HG02840 (cell line): ENCODE measurements around the gene UNC13B.
"Not testable (repeated sequence)": the region's sequence is repeated elsewhere in the genome, so short reads cannot be mapped to it uniquely, and the experiment has no call there.

Experiments
- ATAC-seq: cut with Tn5 transposase; IDR thresholded peaks from one replicate; pipeline ENCODE4 v1.9.1; 2021; ENCODE audit warnings: mild to moderate bottlenecking, moderate library complexity, moderate number of reproducible peaks; ENCODE audit not compliant: unreplicated experiment, low FRiP score

Gene UNC13B

DNA sequence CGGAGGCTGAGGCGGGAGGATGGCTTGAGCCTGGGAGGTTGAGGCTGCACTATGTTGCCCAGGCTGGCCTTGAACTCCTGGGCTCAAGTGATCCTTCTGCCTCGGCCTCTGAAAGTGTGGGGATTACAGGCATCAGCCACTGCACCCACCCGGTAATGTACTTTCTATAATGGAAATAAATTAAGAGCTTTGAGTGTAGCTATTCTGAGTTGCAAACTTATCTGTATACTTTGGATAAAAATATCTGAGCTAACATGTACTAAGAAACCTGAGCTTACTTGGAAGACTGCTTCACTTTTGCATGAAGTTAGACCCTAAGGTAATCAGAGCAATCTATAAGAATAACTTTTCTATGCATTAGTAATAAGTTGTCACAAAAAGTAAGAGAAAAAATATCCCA, 50.0 kb downstream of the UNC13B start:
- no peak for ATAC-seq

DNA sequence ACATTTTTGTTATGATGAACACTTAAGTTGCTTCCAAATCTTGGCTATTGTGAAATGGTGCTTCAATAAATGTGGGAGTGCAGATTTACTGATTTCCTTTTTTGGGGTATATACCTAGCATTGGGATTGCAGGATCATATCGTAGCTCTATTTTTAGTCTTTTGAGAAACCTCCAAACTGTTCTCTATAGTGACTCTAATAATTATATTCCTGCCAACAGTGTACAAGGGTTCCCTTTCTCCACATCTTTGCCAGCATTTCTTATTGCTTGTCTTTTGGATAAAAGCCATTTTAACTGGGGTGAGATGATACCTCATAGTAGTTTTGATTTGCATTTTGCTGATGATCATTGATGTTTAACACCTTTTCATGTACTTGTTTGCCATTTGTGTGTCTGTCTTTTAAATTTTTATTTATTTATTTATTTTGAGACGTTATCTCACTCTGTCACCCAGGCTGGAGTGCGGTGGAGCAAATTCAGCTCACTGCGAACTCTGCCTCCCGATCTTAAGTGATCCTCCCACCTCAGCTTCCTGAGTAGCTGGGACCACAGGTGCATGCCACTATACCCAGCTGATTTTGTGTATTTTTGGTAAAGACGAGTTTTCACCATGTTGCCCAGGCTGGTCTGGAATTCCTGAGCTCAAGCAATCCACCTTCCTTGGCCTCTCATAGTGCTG, 59.0 kb downstream of the UNC13B start:
- ATAC-seq, result no peak

DNA sequence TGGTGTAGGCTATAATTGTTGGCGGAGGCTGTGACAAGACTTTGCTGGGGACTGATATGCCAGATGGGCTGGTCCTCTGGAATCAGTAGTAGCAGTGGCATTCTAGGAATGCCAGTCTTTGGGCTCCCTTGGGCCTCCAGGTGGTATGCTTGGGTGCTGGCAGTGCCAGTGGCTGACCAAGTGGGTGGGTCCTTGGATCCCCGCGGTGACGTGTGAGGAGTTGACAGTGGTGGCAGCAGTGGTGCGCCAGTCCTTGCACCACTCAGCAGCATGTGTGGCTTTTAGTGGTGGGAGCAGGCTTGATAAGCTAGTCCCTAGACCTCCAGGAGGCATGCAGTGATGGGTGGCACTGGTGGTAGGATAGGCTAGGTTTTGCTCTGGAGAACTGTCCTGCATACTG, 63.9 kb downstream of the UNC13B start:
- ATAC-seq, result no peak

DNA sequence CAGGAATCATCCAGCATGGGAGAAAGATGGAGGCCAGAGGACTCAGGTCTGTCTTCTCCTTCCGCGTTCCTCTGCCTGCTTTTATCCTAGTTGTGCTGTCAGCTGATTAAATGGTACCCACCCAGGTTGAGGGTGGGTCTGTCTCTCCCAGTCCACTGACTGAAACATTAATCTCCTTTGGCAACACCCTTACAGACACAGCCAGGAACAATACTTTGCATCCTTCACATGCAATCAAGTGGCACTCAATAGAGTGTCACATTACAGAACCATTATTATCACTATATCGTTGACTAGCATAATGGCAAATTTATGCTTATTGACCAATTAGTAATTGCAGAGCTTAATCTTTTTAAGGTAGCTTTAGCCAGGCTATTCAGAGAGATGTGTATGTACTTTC, 64.8 kb downstream of the UNC13B start:
- no peak for ATAC-seq

DNA sequence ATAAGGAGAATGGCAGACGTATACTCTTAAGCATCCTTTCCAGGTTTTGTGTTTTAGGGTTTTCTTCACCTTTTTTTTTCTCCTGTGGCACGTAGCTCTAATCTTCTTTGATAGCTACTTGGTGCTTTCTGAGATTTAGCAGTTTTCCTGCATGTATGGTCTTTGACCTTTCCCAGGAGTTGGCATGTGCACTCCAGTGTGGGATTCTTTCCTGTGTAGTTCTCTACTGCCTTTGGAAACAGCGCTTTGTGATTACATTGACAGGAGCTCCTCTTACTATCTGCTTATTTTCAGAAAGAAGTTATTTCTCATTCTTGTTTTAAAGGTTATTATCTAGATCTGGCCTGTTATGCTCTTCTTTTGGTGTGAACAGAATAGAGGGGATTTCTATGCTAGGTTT, 65.5 kb downstream of the UNC13B start:
- ATAC-seq, result no peak

DNA sequence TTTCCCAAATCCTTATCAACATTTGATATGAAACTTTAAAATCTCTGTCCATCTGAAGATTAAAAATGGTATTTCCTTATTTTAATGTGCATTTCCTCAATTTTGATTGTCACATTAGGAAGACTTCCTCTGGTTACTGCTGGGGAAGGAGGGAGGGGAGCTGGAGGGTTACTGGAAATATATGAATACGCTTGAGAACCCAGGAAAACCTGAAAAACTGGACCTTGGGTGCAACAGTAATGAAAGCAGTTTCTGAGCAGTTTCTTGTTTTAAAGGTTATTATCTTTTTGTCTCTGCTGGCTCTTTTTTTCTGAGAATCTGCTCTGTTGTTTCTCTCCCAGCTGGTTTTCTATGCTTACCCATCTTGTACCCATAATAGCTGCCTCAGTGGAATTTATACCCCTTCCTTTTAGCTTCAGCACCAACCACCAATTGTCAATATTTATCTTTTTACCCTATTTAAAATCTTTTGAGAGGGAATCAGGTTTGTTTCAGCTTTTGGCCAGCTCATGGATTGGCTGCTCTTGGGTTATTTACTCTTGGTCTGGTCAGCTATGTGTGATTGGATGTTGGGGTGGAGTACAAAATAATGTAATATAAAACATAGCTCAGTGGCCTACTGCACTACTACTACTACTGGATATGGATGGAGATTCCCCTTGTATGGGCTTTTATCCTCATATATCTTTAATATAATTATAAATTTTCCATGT, 67.4 kb downstream of the UNC13B start:
- no peak for ATAC-seq

DNA sequence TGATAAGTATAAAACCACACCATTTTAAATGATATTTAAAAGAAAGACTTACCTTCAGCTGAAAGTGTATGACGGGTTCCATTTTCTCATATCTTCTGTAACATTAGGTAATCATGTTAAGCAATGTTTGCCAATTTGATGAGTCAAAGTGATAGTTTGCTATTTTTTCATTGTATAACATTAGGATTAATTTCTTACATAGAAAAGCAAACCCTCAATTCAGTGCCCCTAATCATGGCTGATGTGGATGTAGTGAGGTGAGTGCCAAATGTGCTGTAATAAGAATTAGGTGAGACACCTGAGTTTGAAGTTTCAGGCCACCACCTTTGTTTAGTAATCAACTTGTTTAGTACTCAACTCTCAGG, 68.0 kb downstream of the UNC13B start:
- no peak for ATAC-seq

DNA sequence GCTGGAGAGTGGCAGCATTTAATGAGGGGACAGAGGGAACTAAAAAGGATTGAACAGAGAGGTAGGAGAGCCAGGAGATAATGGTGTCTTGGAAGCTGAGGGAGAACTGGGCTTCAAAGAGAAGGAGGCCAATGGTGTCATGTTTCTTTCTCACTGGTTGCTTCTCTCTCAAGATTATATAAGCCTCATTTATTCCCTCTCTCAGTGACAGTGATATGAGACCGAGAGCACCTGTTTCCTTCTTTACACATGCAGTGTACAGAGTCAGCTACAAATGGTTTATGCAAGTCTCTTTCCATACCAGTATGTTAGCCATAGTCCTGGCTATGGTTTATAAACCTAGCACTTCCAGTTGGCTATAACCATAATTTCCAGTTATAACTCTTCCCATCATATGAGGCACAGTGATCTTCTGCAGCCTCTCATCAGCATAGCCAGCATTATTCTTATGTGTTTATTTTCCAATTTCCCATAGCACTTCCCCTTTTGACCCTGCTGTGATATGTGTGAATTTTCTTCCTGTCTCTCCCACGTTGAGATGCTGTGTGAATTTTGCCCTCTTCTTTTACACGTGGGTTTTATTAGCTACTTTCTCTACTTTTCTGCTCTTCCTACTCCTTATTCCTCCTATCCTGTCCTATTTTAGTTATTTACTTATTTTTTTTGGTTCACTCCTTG, 71.2 kb downstream of the UNC13B start:
- ATAC-seq, result no peak

DNA sequence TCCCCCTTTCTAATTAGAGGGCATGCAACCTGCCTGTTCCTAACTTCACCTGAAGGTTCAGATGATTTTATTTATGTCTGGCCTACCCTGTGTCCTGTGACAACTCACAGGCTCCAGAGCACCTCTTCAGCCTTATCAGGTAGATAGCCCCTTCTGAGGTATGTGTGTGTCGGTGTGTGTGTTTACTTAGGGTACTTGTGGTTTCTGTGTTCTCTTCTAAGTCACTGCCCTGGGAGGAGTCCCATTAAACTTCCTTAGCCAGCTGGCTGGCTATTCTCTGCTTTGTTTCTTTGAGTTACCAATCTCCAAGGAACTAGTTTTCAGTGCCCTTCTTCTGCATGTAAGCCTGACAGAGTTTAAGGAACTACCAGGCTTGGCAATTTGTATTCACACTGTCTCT, 74.9 kb downstream of the UNC13B start:
- no peak for ATAC-seq

DNA sequence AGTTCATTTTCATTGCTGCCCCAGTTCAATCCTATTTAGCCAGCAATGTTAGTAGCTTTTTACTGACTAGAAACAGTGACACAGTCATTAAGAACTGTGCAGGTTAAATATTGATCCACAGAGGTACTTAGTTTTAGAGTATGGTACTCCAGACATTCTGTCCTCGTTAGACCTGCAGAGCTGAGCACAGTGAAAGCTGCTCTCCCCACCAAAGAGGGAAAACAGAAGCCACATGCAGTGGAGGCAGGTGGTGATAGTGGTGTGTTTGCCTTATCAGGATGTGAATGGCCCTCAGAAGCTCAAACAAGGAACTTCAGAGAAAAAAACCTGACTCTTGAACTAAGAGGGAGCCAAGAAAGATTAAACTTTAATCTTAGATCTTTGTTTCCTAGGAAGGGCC, 75.5 kb downstream of the UNC13B start:
- ATAC-seq, result no peak

DNA sequence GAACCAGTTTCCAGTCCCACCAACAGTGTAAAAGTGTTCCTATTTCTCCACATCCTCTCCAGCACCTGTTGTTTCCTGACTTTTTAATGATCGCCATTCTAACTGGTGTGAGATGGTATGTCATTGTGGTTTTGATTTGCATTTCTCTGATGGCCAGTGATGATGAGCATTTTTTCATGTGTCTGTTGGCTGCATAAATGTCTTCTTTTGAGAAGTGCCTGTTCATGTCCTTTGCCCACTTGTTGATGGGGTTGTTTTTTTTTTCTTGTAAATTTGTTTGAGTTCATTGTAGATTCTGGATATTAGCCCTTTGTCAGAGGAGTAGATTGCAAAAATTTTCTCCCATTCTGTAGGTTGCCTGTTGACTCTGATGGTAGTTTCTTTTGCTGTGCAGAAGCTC, 84.1 kb downstream of the UNC13B start:
- not testable (repeated sequence) for ATAC-seq

DNA sequence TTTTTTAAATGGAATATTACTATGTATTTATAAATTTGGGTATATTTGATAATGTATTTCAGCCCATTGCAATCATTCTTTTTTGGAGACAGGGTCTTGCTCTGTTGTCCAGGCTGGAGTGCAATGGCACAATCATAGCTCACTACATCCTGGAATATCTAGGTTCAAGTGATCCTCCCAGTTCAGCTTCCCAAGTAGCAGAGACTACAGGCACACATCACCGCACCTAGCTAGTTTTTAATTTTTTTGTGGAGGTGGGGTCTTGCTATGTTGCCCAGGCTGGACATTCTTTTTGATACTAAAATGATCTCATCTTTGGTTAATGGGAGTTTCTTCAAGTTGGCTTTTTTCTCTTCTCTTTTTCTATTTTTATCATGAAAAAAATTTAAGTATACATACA, 91.3 kb downstream of the UNC13B start:
- no peak for ATAC-seq

DNA sequence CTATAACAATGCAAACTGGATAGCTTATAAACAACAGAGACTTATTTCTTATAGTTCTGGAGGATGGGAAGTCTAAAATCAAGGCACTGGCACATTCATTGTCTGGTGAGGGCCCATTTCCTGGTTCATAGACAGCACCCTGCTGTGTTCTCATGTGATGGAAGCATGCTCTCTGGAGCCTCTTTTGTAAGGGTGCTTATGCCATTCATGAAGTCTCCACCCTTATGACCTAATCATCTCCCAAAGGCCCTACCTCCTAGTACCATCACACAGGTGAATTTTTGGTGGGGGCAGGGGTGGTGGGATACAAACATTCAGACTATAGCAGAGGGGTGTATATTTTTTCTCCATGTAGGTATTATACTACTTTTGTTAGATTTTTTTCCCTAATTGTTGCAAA, 92.4 kb downstream of the UNC13B start:
- ATAC-seq, result no peak

DNA sequence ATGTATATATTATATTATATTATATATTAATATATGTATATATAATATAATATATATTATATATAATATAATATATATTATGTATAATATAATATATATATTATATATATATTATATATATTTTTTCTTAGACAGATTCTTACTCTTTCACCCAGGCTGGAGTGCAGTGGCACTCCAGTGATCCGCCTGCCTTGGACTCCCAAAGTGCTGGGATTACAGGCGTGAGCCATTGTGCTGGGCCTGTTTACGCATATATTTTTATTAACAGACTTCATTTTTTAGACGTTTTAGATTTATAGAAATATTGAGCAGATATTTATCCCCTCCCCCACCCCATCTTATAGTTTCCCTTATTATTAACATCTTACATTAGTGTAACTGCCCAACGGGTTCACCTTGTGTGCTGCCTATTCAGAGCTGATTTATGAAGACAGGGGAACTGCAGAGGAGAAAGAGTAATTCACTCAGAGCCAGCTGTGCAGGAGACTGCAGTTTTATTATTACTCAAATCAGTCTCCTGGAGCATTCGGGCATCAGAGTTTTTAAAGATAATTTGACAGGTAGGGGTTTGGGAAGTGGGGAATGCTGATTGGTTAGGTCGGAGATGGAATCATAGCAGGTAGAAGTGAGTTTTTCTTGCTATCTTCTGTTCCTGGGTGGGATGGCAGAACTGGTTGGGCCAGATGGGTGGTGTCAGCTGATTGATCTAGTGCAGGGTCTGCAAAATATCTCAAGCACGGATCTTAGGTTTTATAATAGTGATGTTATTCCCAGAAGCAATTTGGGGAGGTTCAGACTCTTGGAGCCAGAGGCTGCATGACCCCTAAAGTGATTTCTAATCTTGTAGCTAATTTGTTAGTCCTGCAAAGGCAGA, 93.4 kb downstream of the UNC13B start:
- ATAC-seq, result no peak

DNA sequence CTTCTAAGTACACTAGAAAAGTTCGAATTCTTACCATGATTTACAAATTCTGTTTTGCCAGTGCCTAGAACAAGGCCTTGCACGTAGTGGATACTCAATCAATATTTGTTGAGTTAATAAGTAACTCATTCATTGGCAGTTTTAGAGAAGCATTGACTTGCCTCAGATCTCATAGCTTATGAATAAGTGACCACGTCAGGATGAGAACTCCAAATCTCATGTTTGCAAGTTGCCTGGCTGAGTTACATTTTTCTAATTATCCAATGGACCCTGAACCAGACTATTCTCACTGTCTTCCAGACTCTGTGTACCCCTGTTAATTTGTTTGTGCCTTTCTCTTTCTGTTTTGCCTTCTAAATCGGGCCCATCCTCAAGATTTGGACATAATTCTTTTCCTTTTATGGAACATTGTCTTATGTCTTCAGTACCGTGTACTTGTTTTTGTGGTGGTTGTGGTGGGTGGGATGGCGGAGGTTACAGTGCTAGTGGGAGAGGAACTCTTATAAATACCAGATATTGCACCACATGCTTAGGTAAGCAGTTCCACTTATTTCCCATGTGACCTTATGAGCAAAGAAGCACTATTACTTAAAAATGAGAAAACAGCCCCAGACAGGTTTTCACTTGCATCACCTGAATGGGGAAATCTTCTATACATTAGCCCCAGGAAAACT, 96.3 kb downstream of the UNC13B start:
- no peak for ATAC-seq

DNA sequence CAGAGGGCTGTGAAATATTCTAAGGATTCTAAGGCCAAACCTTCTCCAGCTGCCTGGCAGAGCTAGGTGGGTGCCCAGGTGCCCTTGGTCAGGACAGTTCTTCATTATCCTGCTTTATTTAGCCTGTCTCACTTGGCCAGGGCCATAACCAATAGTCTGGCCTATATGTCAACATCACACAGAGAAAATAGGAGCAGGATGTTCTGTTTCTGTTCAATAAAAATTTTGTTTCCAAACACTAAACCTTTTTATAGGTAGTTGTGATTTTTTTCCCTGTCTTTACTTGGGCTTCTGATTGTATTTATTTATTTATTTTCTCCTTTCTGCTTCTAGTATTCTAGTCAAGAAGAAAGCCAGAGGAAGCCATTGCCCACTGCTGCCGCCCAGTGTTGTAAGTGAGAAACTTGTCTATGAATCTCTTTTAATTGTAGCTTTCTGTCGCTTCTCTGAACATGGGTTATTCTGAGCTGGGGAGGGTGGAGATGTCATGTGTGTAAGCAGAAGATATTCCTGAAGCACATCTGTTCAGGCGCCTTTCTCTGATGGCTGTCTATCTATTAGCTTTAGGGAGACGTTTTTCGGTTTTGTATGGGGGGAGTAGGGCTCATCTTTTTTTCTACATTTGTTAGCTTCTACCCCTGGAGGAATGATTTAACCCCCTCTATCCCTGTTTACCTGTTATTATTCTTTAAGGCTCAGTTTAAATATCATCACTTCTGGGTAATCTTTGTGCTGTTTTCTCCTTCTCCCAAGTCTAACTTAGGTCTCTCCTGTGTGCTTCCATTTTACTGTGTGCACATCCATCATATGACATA, 97.1 kb downstream of the UNC13B start:
- no peak for ATAC-seq

DNA sequence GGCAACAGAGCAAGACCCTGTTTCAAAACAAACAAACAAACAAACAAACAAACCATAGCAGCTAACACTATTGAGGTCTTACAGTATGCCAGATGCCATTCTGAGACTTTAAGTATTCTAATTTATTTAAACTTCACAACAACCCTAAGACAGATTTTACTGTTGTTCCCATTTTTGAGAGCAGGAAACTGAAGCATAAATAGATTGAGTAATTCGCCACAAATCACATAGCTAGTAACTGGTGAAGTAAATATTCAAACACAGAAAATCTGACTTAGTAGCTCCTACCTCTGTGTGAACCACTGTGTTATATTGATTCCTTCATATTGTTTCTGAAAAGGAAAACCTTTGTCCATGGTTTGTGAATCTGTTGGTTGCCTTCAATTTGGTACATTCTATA, 98.4 kb downstream of the UNC13B start:
- no peak for ATAC-seq

DNA sequence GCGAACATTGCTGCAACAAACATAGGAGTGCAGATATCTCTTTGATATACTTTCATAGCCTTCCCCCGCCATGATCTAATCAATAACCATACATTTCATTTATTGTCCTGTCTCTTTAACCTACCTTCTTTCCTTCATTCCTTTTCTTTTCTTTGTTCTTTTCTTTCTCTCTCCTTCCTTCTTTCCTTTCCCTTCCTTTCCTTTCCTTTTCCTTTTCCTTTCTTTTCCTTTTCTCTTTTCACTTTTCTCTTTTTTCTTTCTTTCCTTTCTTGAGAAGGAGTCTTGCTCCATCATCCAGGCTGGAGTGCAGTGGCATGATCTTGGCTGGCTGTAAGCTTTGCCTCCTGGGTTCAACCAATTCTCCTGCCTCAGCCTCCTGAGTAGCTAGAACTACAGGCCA, 100.3 kb downstream of the UNC13B start:
- no peak for ATAC-seq

DNA sequence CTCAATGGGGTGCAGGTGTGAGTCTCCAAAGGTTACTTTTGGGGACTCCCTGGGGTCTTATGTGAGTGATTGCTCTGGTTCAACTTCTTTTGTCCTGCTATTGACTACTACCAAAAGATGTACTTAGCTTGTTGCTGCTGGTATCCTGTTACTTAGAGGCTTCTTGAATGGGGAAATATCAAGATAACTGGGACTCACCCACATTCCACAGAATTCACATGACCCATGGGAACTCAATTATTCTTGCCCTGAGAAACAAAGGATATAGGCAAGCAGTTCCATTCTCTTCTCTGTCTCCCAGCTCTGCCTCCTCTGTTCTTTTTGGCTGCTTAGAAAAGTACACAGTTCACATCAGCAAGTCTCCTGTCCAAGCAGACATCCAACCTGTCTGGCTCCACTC, 105.9 kb downstream of the UNC13B start:
- ATAC-seq, result no peak

DNA sequence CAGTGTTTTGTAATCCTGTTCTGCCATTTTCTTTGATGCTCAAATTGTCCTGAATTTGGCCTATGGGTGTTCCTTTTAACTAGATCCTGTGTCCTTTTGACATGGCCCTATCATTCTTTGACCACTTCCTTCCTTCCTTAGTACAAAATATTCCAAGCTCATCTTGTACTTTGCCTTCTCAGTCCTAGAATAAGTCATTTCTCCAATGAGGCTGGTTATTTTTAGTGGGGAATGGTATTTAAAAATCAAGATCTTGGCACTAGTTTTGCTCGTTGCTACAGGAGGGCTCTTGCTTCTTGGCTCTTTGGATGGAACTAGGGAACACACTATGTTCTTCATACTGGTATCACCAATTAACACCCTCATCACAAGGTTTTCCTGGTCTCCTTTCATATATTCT, 108.1 kb downstream of the UNC13B start:
- ATAC-seq, result no peak
